ENCODE results near the gene NANOS2.

Gene NANOS2

DNA sequence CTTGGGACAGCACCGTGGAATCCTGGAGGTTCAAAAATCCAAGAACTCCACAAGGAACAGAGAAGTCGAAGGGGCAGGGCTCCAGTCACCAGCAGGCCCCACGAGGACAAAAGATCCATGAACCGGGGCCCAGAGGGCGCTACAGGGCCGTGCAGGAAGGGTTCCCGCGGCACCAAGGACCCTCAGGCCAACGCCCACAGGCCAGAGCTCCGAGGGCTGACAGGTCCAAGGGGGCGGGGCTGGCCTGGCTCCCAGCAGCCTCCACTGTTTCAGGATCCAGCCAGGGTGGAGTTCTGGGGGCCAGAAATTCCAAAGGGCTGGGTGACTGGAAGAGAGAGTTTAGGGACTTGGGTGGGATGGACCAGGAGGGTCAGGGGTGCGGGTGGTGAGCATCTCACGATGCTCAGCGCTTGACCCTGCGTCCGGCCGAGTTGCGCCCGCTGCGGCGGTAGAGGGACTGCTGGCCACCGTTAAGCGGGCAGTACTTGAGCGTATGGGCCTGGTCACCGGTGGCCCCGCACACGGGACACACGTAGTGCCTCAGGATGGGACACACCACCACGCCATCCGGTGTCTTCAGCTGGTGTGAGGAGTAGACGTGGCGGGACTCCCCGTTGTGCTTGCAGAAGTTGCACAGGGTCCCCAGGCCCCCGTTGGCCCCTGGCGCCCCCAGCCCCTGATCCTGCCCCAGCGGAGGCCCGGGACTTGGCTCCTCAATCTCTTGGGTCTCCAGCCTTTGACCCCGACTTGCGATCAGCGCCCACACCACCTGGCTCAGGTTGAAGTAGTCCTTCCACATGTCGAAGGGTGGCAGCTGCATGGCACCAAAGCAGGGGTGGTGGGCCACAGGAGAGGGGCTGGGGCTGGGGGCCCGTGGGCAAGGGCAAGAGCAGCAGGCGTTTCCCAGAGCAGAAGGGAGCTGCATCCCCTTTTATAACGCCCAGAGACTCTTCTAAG is at the start of gene NANOS2:
NANOS2 (minus strand) TSS at position 905 of the 957 bp plus-strand sequence; CDS start at position 820, 85 bp downstream.
- no peak for DNase-seq

DNA sequence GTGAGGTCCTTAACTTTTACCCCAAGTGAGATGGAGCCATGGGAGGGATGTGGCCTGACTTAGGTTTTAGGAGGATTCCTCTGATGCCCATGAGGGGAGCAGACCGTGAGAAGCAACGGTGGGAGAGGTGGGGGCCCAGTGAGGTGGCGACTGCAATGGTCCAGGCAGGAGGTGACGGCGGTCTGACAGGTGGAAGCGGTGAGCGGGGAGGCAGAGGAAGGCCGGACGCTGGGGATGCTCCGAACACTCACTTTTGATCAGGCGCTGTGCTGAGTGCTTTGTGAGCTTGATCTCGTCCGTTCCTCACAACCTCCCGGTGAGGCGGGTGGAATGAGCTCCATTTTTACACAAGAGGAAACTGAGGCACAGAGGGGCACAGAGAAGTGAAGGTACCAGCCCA is 47.4 kb upstream of the NANOS2 start:
- DNase-seq: no peak

DNA sequence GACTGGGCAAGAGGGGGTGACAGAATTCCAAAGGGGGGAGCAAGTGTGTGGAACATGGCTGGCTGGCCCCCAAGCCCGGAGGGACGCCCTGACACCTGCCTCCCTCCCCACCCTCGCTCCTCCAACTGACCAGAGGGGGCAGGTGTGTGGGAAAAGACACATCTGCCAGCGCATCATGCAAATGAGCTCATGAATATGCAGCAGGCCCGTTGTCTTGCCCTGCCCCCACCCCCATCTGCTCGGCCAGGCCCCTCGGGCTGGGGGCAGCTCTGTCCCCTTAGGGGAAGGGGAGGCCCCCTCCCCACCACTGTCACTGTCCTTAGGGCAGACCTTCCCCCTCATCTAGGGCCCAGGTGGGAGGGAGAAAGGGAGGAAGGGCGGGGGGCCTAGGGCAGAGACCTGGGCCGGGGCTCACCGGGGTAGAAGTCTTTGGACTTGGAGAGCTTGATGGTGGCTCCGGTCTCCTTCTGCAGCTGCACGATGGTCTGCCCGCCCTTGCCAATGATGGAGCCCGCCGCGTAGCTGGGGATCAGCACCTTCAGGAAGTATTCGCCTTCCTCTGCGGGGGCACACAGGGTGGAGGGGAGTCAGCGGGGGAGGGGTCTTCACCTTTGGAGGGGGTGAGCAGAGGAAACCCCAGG is 46.1 kb upstream of the NANOS2 start:
- DNase-seq: no peak

GRCh38 chr19:45959517-45960025 is 45.0 kb upstream of the NANOS2 start:
- no peak for DNase-seq

DNA sequence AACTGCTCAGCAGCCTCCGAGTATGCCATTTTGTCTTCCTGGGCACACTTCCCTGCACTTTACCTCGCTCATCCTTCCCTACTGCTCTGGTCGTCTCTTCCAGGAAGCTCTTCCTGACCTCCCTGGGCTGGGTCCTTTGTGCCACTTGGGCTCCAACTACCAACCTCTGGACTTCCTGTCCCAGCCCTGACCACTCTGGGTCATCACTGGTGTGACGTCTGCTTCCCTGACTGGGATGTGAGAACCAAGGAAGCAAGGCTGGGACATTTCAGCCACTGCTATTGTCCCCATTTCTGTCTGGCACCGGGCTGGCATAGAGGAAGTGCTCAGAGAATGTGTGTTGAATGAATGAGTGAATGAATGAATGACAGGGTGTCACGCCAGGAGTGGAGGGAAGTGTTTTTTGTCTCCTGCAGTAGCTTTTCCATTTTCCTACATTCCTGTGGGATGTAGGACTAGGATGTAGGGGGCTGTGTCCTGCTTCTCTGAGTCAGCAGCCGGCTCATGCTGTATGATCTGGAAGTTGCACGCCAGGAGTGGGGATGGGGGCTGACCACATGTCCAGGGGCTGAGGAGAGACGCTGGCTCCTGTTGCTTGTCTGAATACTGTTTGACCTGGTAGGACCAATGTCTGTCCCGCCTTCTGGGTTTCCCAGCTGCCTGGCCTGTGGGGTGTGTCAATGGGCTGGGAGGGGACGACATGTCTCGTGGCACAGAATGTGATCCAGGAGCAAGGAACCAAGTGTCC is 44.4 kb upstream of the NANOS2 start:
- DNase-seq: no peak

DNA sequence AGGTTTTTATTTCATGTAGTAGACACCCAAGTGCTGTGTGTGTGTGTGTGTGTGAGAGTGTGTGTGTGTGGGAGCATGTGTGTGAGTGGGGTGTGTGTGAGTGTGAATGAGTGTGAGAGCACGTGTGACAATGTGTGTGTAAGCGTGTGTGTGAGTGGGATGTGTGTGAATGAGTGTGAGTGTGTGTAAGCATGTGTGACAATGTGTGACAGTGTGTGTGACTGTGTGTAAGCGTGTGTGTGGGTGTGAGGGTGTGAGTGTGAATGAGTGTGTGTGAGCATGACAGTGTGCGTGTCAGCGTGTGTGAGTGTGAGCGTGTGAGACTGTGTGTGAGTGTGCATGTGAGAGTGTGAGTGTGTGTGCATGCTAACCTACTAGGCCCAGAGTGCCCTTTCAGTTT is 43.7 kb upstream of the NANOS2 start:
- no peak for DNase-seq

- DNase-seq: no peak
These were observed 41.5 kb upstream of the NANOS2 start for GRCh38 chr19:45955905-45956608.

- no peak for DNase-seq
These were observed 39.6 kb upstream of the NANOS2 start for GRCh38 chr19:45954156-45954555.

DNA sequence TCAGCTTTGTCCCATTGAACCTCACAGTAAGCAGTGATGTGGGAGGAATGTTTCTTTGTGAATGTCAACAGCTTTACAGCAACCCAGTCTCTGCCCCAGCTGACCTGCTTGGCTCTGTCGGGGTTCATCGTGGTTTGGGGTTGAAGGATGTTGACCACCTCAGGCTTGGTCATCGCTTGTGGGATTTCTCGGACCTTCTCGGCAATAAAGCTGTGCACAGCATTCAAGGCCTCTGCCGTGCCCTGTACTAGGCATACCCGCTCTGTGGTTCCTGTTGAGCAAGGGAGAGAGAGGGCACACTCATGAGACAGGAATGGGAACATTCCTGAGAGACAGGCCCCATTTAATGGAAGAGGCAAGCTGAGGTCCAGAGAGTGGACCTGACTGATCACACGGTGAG is 39.1 kb upstream of the NANOS2 start:
- no peak for DNase-seq

DNA sequence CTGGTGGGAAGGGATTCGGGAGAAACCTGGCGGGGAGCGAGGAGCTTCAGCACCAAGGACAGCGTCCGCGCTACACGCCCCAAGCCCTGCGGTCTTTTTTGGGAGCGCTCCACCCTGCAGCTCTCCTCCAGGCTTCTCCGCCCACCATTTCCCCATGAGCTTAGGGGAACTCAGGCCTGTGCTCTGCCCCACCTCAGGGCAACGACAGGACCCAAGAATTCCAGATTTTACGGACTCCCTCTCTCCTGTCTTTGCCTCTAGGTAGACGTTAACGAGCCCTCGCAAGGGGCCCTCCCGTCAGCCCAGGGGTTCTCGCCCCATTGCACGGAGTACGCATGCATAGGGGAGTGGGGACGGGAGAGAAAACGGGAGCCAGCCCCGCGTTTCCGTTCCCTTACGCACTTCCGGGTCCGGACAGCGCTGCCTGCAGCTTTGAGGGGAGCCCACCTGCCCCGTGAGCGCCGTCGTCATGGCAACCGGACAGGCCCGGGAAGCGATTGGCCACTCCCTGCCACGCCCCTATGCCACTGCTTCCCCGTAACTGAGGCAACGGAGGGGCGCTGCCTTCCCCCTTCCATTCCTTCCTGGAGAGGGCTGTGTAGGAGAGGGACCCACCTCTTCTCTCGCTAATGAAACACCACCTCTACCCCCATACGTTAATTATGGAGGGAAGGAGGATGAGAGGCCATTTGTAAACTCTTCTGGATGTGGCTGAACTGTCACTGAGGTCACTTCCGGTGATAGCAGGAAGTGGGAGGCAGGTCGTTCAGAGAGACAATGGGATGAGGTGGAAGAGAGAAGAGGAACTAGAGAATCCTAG is 38.3 kb upstream of the NANOS2 start:
- DNase-seq: peak; percentile 98

DNA sequence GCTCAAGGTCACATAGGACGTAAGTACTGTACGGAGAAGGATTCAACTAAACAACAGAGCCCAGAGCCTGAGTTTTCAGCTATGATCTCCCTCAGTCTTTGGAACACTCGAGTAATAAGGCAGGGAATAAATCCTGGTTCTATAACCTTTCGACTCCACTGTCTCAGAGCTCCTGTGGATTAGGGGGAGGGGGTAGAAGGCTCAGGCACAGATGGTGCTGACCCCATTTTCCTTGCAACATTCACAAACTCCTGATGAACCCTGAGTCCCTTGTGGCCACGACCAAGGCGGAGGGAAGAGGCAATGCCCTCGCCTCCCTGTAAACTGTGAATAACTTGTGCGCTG is 37.7 kb upstream of the NANOS2 start:
- DNase-seq: peak; percentile 62

DNA sequence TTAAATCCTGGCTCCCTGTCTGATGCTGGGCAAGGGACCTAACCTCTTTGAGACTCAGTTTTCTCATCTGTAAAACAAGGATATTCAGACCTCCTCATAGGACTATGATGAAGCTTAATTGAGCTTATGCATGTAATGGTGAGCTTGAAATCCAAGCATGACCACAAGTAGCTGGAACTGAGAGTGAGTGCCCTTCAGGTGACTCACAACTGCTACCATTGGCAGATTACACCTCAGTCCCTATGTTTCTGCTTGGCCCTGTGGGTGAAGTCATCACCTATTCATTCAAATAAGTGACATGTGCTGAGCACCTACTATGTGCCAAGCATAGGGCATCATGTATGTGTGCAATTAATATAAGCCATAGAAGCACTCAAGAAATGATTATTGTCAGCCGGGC is 33.3 kb upstream of the NANOS2 start:
- no peak for DNase-seq

DNA sequence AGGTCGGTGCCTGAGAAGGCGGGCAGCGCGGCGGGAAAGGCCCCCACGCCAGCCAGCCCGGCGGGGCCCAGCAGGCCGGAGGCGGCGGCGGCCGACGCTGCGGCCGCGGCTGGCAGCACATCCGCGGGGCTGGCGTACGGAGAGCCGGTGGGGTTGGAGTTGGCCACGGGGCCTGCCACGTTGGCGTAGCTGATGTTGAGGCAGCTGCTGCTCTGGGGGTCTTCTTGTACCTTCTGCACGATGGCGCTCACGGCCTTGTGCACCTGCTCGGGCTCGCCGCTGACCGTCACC is 25.9 kb upstream of the NANOS2 start:
- DNase-seq: no peak

DNA sequence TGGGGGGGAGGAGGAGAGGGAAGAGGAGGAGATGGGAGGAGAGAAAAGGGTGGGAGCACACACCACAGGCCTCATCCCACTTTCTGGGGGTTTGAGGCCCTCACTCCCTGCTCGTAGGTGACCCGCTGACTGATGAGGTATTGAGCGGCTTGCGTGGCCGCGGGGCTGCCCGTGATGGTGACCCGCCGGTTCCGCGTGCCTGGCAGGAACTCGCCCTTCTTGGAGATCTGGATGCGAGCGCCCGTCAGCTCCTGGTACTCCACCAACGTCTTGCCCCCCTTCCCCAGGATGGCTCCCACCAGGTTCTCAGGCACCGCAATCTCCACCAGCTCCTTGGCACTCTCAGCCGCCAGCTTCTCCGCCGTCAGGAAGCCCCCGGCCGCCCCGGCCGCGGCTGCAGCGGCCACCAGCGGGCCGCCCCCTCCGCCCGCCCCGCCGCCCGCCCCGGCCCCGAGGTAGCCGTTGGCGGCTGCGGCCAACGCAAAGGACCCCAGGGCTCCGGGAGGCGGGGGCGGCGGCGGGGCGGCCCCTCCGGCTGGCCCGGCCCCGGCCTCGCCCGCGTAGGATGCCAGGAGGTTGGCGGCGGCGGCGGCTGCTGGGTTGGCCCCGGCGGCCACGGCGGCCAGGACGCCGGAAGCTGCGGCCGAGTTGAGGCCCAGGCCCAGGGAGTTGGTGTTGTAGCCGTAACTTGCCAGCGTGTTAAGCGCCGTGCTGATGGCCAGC is 25.4 kb upstream of the NANOS2 start:
- no peak for DNase-seq

DNA sequence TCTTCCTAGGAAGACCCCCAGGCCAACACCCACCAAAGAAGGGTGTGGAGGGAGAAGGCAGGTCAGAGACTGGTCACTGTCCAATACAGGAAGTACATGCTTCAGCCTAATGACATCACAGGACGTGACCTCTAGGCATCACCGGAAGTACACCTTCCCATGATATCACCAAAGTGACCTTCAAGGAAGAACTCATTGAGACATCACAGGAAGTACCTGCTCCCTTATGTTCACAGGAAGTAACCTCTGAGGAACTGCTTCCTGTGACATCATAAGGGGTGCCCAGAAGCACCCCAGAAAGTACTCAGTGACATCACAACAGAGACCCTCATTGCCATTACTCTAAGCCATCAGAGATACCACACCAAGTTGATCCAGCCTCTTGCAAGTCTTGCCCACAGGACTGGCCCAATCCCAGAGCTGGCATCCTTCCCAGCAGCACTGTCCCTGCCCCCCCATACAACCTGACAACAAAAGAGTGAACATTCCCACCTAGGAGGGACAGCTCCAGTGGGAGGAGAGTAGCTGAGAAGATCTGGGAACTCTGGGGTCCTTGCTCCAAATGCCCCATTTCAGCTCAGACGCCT is 24.2 kb upstream of the NANOS2 start:
- no peak for DNase-seq

DNA sequence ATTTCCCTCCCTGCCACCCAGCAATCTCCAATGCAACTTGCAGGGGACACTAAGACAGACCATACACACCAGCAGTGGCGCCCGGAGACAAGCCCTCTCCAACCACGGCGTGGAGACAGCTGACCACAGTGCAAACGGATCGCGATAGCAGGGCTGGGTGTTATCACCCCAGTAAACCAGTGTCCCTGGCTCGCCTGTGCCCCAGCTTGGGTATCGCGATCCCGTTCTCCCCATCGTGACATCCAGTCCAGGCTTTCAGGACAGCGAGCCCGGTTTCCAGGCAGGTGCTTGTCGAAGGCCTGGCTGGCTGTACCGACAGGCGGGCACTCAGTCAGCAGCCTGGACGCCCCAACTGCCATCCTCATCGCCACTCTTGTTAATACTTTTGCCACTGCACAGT is 20.7 kb upstream of the NANOS2 start:
- no peak for DNase-seq

GRCh38 chr19:45934551-45935230 is 20.1 kb upstream of the NANOS2 start:
- DNase-seq: no peak

DNA sequence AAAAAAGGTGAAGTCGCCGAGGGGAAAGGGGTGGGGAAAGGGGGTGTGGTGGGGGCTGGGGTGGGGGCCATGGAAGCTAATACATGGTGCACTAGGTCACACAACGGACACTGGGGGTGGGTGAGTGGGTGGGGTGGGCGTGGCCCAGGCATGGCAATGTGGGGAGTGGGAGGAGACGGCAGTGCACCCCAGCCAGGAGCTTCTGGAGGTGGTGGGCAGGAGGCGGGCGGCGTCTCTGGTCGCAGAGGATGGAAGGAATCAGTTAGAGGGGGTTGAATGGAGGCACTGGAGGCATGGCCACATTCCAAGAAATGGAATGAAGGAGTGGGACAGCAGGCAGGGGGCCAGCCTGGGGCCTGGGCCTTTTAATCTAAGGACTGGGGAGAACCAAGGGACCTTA is 19.2 kb upstream of the NANOS2 start:
- no peak for DNase-seq

- DNase-seq: no peak
These were observed 16.5 kb upstream of the NANOS2 start for GRCh38 chr19:45931055-45931454.

DNA sequence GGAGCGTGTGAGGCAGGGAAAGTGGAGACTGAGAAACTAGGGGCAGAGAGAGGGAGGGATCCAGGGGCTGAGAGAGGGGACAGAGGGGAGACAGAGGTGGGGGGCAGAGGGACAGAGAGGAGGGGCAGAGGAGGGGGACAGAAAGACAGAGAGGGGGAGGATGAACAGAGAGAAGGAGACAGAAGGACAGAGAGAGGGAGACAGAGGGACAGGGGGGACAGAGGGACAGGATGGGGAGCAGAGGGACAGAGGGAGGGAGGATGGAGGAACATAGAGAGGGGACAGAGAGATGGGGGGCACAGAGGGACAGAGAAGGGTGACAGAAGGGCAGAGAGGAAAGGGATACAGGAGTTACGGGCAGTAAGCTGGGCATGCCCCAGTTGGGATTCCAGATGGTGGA is 14.7 kb upstream of the NANOS2 start:
- DNase-seq: no peak
